SU-DHL-6 (cell line): ENCODE results near the gene IGIP.

Source experiments
- H2AFZ ChIP-seq: fragments of 200-600 bp; sonication (generic); 2 replicates; pipeline ENCODE4 v1.6.1; 2014; ENCODE audit warnings: low read depth, mild to moderate bottlenecking, moderate library complexity, mixed read lengths, antibody characterized with exemption, low read length; ENCODE audit not compliant: severe bottlenecking
- H3F3A ChIP-seq: fragments of 200-600 bp; shearing (Covaris generic); 2 replicates; pipeline ENCODE4 v1.6.0; 2016; ENCODE audit warnings: antibody characterized with exemption, mild to moderate bottlenecking; ENCODE audit not compliant: insufficient read depth
- H3K27ac ChIP-seq: fragments of 200-600 bp; sonication (generic); 2 replicates; pipeline ENCODE4 v1.5.1; 2016; ENCODE audit warnings: low read depth, mild to moderate bottlenecking, low read length, moderate library complexity, mixed read lengths
- H3K27me3 ChIP-seq: fragments of 200-600 bp; sonication (generic), shearing (Covaris generic); 2 replicates; pipeline ENCODE4 v1.6.0; 2014; ENCODE audit warnings: mild to moderate bottlenecking, low read length
- H3K36me3 ChIP-seq: fragments of 200-600 bp; sonication (generic); 2 replicates; pipeline ENCODE4 v1.6.1; 2014; ENCODE audit warnings: mild to moderate bottlenecking, low read length, mixed read lengths
- H3K4me2 ChIP-seq: fragments of 300-600, 200-600 bp; shearing (Covaris generic), sonication (generic); 2 replicates; pipeline ENCODE4 v1.6.0; 2014; ENCODE audit warnings: low read length, low read depth, mild to moderate bottlenecking; ENCODE audit not compliant: poor library complexity, severe bottlenecking
- H3K4me3 ChIP-seq: fragments of 200-600 bp; sonication (generic); 2 replicates; pipeline ENCODE4 v1.5.1; 2014; ENCODE audit warnings: antibody characterized with exemption, low read length, mild to moderate bottlenecking, mixed read lengths; ENCODE audit not compliant: insufficient read depth, poor library complexity, severe bottlenecking
- H3K79me2 ChIP-seq: fragments of 200-600 bp; sonication (generic); 2 replicates; pipeline ENCODE4 v1.6.1; 2014; ENCODE audit warnings: mild to moderate bottlenecking, low read length, moderate library complexity; ENCODE audit not compliant: insufficient read depth
- H3K9ac ChIP-seq: fragments of 200-600 bp; sonication (generic); 2 replicates; pipeline ENCODE4 v1.7.0; 2014; ENCODE audit warnings: mild to moderate bottlenecking, low read length
- H3K9me2 ChIP-seq: fragments of 200-600 bp; sonication (generic); replicated peaks from 2 replicates; pipeline ENCODE4 v1.6.1; 2014; ENCODE audit warnings: low read length; ENCODE audit not compliant: insufficient read depth
- H3K9me3 ChIP-seq: fragments of 200-600 bp; sonication (generic); 2 replicates; pipeline ENCODE4 v1.6.1; 2014; ENCODE audit warnings: low read length, mixed read lengths; ENCODE audit not compliant: insufficient read depth
- H4K20me1 ChIP-seq: fragments of 200-600 bp; sonication (generic); 2 replicates; pipeline ENCODE4 v1.6.1; 2014; ENCODE audit warnings: low read depth, mild to moderate bottlenecking, antibody characterized with exemption, low read length, moderate library complexity, mixed read lengths
- EZH2phosphoT487 ChIP-seq: fragments of 200-600 bp; sonication (generic), shearing (Covaris generic); conservative IDR thresholded peaks from 2 replicates; pipeline ENCODE4 v1.6.1; 2018; ENCODE audit warnings: mild to moderate bottlenecking, antibody characterized with exemption, low read length, moderate library complexity, mixed read lengths
- TF ChIP-seq, protein P1 (sequence below): fragments of 200-600 bp; sonication (generic); IDR thresholded peaks from one replicate; pipeline ENCODE4 v1.5.1; 2017; ENCODE audit warnings: antibody characterized with exemption, mild to moderate bottlenecking, low read length, moderate library complexity; ENCODE audit not compliant: insufficient read depth, poor library complexity, severe bottlenecking

IGIP gene

DNA sequence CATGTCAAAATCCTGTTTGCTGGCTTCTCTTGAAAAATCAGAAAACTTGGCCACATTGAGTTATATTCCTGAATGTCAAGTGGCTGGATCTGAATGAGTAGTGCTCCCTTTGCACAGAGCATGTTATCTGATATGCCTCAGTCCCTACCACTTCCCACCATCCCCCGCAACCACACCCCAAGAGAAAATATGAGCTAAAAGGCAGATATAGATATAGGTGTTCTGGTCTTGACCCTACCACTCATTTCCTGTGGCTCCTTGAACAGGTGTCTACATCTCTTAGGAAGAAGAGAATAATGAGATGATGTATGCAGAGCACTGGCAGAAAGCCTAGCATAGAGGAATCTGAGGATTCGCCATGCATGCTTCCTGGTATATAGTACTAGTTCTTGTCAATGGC lies 42.6 kb downstream of the IGIP start:
- Histone ChIP-seq H3K27me3 (no peaks in the 10 kb centered on the region), H3K4me2 (no peak overlapping the region), H3K79me2 (no peaks in the 10 kb centered on the region), H3K4me3 (no peak overlapping the region), H2AFZ (no peak overlapping the region), H3K9me2 (no peaks in the 10 kb centered on the region), H4K20me1 (no peaks in the 10 kb centered on the region), H3K36me3 (no peaks in the 10 kb centered on the region), H3K9ac (no peak overlapping the region), H3K9me3 (no peaks in the 10 kb centered on the region), H3K27ac (no peak overlapping the region), H3F3A (no peaks in the 10 kb centered on the region)
- TF ChIP-seq EZH2phosphoT487 = no peak
- TF ChIP-seq, protein P1, sequence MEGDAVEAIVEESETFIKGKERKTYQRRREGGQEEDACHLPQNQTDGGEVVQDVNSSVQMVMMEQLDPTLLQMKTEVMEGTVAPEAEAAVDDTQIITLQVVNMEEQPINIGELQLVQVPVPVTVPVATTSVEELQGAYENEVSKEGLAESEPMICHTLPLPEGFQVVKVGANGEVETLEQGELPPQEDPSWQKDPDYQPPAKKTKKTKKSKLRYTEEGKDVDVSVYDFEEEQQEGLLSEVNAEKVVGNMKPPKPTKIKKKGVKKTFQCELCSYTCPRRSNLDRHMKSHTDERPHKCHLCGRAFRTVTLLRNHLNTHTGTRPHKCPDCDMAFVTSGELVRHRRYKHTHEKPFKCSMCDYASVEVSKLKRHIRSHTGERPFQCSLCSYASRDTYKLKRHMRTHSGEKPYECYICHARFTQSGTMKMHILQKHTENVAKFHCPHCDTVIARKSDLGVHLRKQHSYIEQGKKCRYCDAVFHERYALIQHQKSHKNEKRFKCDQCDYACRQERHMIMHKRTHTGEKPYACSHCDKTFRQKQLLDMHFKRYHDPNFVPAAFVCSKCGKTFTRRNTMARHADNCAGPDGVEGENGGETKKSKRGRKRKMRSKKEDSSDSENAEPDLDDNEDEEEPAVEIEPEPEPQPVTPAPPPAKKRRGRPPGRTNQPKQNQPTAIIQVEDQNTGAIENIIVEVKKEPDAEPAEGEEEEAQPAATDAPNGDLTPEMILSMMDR = no peak

DNA sequence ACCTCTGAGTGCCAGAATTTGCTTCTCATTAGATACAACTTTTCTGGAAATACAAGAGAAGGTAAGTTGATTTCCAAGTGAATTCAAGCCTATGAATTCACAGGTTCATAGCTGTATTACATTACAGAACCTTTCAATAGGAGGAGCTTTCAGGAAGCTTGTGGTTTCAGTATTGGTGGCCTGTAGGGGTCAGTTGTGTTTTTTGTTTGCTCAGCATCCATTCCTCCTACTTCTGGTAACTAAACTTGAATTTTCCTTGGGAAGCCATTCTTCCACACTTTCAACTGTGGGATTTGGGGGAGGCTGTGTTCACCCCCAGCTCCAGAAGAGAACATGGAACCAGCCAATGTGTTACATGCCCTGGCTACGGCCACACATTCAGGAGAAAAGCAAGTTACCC lies 43.7 kb downstream of the IGIP start:
- Histone ChIP-seq H4K20me1 (no peaks in the 10 kb centered on the region), H3K27ac (no peak overlapping the region), H3K9ac (no peak overlapping the region), H3K36me3 (no peaks in the 10 kb centered on the region), H3K9me2 (no peaks in the 10 kb centered on the region), H3K4me3 (no peak overlapping the region), H3K27me3 (no peaks in the 10 kb centered on the region), H3K4me2 (no peak overlapping the region), H3F3A (0 out of 2 replicates have a peak, but pooled peaks cover 1% of the 10 kb centered on the region), H2AFZ (no peak overlapping the region), H3K9me3 (no peaks in the 10 kb centered on the region), H3K79me2 (no peaks in the 10 kb centered on the region)
- TF ChIP-seq, protein P1 = no peak
- no peak for TF ChIP-seq EZH2phosphoT487

DNA sequence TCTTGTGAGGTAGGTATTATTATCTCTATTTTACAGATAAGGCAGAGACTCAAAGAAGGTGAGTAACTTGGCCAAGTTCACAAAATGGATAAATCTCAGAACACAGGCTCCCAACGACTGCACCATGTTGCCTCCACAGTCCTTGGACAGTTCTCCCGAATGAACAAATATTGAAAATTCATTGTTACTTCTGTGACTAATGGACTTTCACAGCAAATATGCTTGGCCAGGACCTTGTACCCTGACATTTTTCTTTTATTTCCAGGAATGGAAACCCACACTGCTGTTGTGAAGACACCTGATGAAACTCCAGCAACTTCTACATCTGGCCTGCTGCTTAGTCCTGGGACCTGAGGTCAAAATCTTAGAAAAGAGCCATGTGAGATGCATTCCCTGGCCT lies 46.7 kb downstream of the IGIP start:
- H3F3A ChIP-seq = 0 out of 2 replicates have a peak, but pooled peaks cover 3% of the 10 kb centered on the region
- no peak overlapping the region for H3K4me2 ChIP-seq
- H3K27ac ChIP-seq = no peak overlapping the region
- H2AFZ ChIP-seq = no peak overlapping the region
- no peaks in the 10 kb centered on the region for H3K79me2 ChIP-seq
- TF ChIP-seq, protein P1 = no peak
- TF ChIP-seq EZH2phosphoT487 = no peak
- H3K4me3 ChIP-seq = no peak overlapping the region
- H3K27me3 ChIP-seq = no peaks in the 10 kb centered on the region
- no peaks in the 10 kb centered on the region for H3K36me3 ChIP-seq
- no peaks in the 10 kb centered on the region for H4K20me1 ChIP-seq
- no peaks in the 10 kb centered on the region for H3K9me3 ChIP-seq
- H3K9ac ChIP-seq = no peak overlapping the region
- H3K9me2 ChIP-seq = no peaks in the 10 kb centered on the region

DNA sequence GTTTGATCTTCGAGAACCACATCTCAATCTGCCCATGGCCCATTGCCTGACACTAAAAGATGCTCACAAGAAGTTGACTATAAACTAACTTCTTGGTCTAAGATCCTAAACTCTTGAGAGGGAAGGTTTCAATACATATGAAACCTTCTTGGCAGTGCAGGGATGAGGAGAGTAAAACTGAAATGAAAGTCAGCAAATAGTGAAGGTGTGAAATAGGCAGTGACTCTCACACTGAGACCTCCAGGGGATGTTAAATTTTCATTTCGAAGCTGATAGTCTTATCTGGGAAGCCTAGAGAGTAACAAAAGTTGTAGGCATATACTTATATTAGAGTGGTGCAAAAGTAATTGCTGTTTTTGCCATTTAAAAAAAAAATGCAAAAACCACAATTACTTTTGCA lies 48.3 kb downstream of the IGIP start:
- Histone ChIP-seq H3K9me3 (no peaks in the 10 kb centered on the region), H3K36me3 (no peaks in the 10 kb centered on the region), H3K9ac (no peak overlapping the region), H3K27me3 (no peaks in the 10 kb centered on the region), H3K79me2 (no peaks in the 10 kb centered on the region), H3K4me3 (no peak overlapping the region), H3F3A (0 out of 2 replicates have a peak, but pooled peaks cover 3% of the 10 kb centered on the region), H3K4me2 (no peak overlapping the region), H3K9me2 (no peaks in the 10 kb centered on the region), H2AFZ (no peak overlapping the region), H4K20me1 (no peaks in the 10 kb centered on the region), H3K27ac (no peak overlapping the region)
- no peak for TF ChIP-seq EZH2phosphoT487
- TF ChIP-seq, protein P1 = no peak
